Suppressor macrophage treated with lipopolysaccharide for 4 hours (primary cell): ENCODE data around the gene CD9.
A peak's percentile ranks its signal among the peaks of the same experiment; 100 is the strongest.

Experiments
- DNase-seq: peaks from one replicate; pipeline ENCODE4 v3.0.0-alpha.2; 2020

The CD9 gene

GRCh38 chr12:6276956-6277620 lies 76.9 kb downstream of the CD9 start:
- DNase-seq: no peak

DNA sequence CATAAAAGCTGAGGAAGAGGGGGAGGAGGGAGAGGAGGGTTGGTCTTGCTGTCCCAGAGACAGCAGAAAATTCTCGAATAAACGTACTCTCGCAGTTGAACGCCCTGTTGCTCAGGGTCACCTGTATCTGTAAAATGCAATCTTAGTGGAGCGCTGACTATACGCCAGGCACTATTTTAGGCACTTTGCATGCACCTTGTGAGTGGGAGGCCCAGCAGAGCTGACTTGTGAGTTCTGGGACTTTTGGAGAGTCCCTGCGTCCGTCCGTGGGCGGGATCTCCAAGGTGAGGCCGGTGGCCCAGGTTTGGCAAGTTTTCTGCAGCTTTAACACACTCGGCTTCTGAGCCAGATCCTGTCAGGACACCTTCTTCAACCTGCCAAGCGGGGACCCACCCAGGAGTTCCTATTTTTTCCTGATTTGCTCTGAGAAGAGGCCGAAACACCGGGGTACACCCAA lies 77.8 kb downstream of the CD9 start:
- DNase-seq: no peak

DNA sequence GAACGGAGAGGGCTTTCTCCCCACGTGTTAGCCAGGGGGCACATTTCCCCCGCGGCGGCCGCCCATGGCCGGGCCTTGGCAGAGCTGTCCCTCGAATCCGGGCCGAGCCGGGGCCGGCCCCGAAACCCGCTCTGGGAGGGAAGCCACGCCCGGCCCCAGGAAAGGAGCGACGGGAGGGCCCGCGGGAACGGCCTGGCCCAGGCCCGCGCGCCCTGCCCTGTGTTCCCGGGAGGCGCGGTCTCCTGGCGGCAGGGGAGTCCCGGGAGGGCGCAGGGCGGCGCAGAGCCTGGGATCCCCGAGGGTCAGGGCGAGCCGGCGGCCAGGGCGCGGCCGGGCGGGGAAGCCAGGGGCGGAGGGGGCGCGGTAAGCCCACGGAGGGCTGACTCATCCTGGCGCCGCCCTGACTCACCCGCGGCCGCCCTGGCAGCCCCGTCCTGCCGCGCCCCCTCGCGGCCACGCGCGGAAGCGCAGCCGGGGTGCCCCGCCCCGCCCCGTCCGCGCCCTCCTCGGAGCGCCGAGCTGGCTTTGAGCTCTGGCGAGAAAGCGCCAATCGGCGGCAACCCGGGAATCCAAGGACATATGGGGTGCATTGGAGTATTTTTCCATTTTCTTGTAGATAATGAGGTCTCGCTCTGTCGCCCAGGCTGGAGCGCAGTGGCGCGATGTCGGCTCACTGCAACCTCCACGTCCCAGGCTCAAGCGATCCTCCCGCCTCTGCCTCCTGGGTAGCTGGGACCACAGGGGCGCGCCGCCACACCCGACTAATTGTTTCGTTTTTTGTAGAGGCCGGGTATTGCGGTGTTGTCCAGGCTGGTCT lies 78.4 kb downstream of the CD9 start:
- peak; percentile 95 for DNase-seq

- no peak for DNase-seq
Observed at GRCh38 chr12:6279256-6279628, 79.0 kb downstream of the CD9 start.

DNA sequence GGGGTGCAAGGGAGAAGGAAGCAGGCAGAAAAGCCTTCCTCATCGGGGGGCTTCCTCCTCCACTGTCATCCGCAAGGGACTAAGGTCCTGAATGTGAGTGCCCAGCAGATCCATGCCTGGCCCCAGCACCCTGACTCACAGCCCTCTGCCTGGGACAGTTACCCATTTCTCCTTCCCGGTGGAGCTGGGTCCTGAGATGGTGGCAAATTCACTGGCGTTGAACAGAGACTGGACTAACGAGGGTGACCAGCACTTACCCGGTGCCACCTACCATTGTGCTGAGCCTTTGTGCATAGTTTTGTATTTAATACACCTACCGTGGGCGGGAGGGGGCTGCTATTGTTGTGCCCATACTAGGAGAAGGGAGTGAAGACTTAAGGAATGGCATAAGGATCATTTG lies 79.4 kb downstream of the CD9 start:
- no peak for DNase-seq

- DNase-seq: peak; percentile 26
Observed at GRCh38 chr12:6280053-6280469, 79.9 kb downstream of the CD9 start.

DNA sequence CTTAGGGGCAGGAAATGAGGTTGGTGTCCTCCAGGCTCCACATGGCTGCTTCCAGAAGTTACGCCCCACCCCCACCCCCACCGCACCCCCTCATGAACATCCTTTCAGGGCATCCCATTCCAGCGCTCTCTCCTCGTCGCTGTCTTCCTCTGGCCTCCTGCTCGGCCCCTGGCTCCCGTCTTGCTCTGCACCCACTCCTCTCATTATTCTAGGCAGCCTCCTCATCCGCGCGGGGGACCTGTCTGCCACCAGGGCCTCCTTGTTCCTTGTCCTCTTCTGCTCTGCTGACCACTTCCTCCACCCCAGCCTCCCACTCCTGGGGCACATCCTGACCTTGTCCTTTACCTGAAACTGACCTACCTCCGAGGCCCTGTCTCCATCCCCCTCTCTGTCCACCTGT lies 80.5 kb downstream of the CD9 start:
- DNase-seq: no peak

- DNase-seq: no peak
Observed at GRCh38 chr12:6281081-6281809, 81.0 kb downstream of the CD9 start.

GRCh38 chr12:6282453-6282840 lies 82.2 kb downstream of the CD9 start:
- no peak for DNase-seq

- DNase-seq: no peak
Observed at GRCh38 chr12:6284273-6284672, 84.1 kb downstream of the CD9 start.

DNA sequence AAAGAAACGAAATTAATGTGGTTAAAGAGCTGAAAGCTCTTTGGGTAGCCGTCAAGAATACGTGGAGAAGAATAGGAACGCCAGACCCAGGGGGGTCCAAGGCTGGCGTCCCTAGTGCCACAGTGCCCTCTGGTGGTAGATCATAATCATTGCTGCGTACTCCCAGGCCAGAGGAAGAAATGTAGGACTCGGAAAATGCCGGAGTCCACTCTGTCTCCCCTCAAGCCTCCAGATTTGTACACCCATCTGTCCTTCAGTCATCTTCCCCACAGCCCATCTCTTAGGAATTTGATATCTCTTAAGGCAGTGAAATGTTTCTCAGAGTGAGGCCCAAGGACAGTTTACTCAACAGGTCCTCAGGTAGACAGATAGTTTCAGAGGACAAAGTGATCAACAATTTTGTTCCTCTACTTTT lies 84.9 kb downstream of the CD9 start:
- DNase-seq: peak; percentile 71

- peak; percentile 58 for DNase-seq
Observed at GRCh38 chr12:6285532-6286306, 85.5 kb downstream of the CD9 start.
